HG02678 (cell line): ENCODE data around the gene CRYBA4.
"Not testable (repeated sequence)": the region's sequence is repeated elsewhere in the genome, so short reads cannot be mapped to it uniquely, and the experiment has no call there.

Source experiments
- ATAC-seq: cut with Tn5 transposase; IDR thresholded peaks from one replicate; pipeline ENCODE4 v1.9.1; 2021; ENCODE audit warnings: mild to moderate bottlenecking, moderate library complexity; ENCODE audit not compliant: unreplicated experiment

CRYBA4 gene

GRCh38 chr22:26593763-26594162 lies 28.0 kb upstream of the CRYBA4 start:
- ATAC-seq, result no peak

- ATAC-seq, result no peak
Observed at GRCh38 chr22:26597026-26597425, 24.7 kb upstream of the CRYBA4 start.

GRCh38 chr22:26597480-26597879 lies 24.3 kb upstream of the CRYBA4 start:
- ATAC-seq, result no peak

GRCh38 chr22:26599505-26599904 lies 22.3 kb upstream of the CRYBA4 start:
- no peak for ATAC-seq

- ATAC-seq, result no peak
Observed at GRCh38 chr22:26601726-26602125, 20.0 kb upstream of the CRYBA4 start.

- no peak for ATAC-seq
Observed at GRCh38 chr22:26602127-26602526, 19.6 kb upstream of the CRYBA4 start.

GRCh38 chr22:26604368-26604767 lies 17.4 kb upstream of the CRYBA4 start:
- ATAC-seq, result no peak

GRCh38 chr22:26606611-26607010 lies 15.2 kb upstream of the CRYBA4 start:
- ATAC-seq, result no peak

- no peak for ATAC-seq
Observed at GRCh38 chr22:26608129-26608528, 13.6 kb upstream of the CRYBA4 start.

- ATAC-seq, result no peak
Observed at GRCh38 chr22:26609287-26609686, 12.5 kb upstream of the CRYBA4 start.

GRCh38 chr22:26610072-26610958 lies 11.4 kb upstream of the CRYBA4 start:
- ATAC-seq, result peak; percentile 80

- no peak for ATAC-seq
Observed at GRCh38 chr22:26610996-26611395, 10.8 kb upstream of the CRYBA4 start.

GRCh38 chr22:26612652-26613051 lies 9.1 kb upstream of the CRYBA4 start:
- ATAC-seq, result no peak

- ATAC-seq, result not testable (repeated sequence)
Observed at GRCh38 chr22:26613753-26614152, 8.0 kb upstream of the CRYBA4 start.

GRCh38 chr22:26614322-26614721 lies 7.4 kb upstream of the CRYBA4 start:
- ATAC-seq, result no peak

GRCh38 chr22:26615149-26615548 lies 6.6 kb upstream of the CRYBA4 start:
- peak; percentile 62 for ATAC-seq

- no peak for ATAC-seq
Observed at GRCh38 chr22:26615830-26616435, 5.8 kb upstream of the CRYBA4 start.

GRCh38 chr22:26616650-26617049 lies 5.1 kb upstream of the CRYBA4 start:
- ATAC-seq, result no peak

- no peak for ATAC-seq
Observed at GRCh38 chr22:26617271-26618199, 4.2 kb upstream of the CRYBA4 start, which contains the start of gene CRYBB1. Gene CRYBB1, minus strand, starts transcription at chr22:26618027. Its CDS starts 1,708 bp downstream, at chr22:26616319.

- ATAC-seq, result no peak
Observed at GRCh38 chr22:26618455-26618854, 3.3 kb upstream of the CRYBA4 start.

GRCh38 chr22:26619510-26619909 lies 2.3 kb upstream of the CRYBA4 start:
- no peak for ATAC-seq
